Pons (tissue), 1 donor: ENCODE measurements around the gene FAM83G.

Source experiments
- DNase-seq: peaks from one replicate; pipeline ENCODE4 v3.0.0-alpha.2; 2016; ENCODE audit warnings: low spot score

FAM83G gene

DNA sequence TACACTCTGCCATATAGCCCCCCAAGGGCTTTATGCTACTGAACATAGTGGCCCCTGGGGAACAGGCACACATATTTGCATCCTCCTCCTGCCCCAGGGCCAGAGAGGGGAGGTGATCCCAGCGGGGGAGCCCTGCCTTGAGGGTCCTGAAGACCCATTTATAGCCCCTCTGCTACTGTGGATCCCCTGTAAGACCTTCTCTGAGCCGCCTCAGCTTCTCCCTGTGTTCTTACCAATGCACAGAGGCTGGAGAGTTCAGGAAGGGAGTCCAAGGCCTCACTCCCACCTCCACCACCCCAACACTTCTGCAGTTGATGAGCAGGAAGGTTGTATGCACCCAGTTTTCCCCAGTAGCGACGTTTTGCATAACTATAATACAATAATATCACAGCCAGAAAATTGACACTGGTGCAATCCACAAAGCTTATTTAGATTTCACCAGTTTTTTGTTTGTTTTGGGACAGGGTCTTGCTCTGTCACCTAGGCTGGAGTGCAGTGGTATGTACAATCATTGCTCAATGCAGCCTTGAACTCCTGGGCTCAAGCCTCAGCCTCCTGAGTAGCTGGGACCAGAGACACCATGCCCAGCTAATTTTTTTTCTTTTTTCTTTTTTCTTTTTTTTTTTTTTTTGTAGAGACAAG lies 1.3 kb upstream of the FAM83G start:
- DNase-seq = no peak

DNA sequence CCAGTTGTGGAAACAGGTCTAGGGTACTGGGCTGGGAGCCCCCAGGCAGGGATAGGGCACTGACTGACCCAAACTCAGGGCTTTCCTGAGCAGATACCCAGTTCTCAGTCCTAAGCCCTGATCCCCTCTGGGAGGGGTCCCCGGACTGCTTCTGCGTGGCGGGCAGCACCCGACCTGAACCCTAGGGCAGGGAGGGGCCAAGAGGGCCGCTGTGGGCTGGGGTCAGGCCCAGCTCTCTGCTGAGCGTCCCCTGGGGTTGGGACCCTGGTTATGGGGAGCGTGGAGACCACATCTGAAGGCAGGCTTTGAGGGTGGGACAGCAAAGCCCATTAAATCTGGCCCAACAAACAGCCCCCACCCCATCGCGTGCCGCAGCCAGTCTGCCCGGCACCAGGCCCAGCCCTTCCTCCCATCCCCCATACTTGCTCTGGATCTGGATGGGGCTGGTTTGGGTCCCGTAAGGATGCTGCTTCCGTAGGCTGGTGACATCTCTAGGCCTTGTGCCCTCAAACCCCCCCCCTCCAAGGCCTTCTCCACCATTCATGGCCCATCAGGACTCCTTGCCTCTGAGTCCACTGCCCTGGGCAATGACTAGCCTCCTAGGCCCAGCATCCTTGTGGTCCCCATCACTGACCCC lies 691 bp upstream of the FAM83G start:
- no peak for DNase-seq

DNA sequence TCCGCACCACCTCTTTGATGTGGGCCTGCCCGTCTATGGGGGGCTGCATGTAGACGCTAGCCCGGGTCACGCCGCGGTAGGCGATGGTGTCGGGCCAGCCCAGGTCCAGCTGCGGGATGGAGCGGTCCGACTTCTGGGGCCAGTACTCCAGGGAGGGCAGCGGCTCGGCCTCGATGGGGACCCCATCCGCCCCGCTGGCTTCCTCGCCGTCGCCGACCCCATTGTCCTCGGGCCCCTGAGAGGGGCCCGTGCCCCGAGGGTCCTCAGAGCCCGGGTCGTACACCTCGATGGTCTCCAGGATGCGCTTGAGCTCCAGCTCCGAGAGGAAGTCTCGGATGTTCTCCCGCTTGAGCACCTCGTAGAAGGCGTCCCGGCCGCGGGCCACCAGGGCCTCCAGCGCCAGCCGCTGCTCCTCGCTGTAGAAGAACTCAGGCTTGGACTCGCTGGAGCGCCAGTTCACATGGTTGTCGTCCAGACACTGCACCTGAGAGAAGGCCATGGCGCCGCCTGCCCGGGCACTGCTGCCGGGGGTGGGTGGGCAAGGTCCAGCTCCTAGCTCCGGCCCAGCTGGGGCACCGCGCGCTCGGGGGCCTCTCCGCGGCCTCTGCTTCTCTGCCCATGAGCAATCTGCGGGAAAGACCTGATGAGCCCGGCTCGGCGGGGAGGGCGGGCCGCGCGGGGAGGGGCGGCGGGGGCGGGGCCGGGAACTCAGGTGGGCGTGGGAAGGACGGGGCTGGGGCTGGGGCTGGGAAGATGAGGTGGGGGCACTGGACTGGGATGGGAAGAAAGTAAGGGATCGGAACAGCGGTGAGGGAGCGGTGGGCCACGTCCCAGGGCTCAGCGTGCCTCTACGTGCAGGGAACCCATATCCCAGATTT lies 782 bp downstream of the FAM83G start:
- no peak for DNase-seq

DNA sequence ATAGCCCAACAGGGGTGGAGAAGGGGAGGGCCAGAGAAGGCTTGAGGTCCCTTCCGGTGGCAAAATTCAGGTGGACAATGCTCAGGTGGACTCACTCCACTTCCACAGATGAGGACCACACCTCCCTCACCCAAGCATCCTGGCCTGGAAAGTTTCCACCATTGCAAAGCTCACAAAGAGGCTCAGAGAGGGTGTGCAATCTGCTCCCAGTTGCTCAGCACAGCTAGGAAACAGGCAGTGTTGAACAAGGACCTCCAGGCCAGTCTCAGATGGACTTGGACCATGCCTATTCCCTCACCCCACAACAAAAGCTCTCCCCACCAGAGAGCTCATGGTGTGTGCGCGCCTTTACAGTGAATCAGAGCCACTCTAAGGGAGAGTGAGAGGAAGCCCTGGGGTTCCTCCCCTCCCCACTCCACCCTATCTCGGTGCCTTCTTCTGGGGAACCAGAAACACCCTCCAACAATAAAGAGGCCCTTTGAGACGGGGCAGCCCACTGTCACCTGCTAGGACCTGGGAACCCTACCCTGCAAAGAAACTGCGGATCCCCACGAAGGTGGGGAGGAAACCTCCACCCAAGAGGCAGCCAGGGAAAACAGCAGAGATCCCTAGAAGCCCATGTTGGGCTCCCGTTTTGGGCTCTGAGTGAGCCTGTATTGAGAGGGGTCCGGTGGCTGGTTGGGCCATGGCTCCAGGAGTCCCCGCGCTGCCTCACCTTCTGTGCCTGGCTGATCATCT lies 1.6 kb downstream of the FAM83G start:
- DNase-seq = no peak

DNA sequence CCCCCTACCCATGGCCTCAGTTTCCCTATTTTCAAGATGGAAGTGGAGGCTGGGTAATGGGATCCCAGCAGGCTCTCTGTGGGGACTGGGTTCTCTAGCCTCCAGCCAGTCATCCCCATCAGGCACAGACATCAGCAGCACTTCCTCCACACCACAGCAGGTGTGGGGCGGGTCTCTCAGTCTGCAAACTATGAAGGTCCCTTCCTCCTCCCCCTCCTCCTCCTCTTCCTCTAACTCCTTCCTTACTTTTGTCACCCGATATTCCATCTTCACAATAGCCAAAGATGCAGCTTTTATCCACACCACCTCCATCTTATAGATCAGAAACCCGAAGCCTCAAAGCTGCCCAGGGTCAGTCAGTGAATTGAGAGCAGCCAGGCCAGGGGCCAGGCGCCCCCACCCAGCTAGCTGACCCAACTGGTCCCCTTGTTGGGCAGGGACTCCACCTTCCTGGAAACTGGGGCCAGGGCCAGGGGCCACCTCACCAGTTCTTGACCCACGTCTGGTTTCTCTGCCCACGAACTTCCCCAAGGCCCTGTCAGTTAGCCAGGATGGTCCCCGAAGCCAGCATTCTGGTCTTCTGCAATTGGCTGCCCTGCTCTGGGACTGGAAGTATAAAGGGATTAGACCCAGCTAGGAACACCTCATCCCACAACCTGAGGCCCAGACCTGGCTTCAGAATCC lies 2.5 kb downstream of the FAM83G start:
- no peak for DNase-seq

DNA sequence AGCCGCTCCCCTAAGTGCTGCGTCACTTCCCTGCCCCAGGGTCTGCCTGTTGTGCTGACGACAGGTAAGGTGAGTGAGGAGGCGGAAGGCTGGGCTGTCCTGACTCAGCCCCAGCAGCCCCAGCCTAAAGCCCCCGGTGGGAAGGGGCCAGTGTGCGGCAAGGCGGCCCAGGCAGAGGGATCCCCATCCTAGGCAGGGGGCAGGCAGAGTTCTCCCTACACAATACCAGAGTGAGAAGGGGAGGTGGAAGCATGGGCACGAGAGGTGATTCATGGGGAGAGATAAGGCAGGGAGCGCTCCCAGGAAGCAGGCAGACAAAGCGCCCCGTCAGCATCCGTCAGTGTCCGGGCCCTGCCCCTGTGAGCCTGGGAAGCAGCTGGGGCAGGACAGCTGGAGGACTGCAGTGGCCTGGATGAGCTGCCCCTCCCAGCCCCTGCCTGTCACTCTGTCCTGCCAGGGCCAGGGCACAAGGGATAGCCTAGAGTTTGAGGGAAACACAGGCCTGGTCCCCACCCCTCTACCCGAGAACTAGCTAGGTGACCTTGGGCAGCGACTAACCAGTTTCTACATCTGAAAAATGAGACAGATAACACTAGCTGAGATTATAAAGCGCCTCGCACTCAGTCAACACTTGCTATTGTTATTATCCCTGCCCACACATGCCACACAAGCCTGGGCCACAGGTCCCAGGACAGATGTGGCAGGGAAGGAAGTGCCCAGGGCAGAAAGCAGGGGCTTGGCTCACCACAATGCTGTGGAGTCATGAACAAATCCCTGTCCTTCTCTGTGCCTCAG lies 3.8 kb downstream of the FAM83G start:
- DNase-seq = no peak

DNA sequence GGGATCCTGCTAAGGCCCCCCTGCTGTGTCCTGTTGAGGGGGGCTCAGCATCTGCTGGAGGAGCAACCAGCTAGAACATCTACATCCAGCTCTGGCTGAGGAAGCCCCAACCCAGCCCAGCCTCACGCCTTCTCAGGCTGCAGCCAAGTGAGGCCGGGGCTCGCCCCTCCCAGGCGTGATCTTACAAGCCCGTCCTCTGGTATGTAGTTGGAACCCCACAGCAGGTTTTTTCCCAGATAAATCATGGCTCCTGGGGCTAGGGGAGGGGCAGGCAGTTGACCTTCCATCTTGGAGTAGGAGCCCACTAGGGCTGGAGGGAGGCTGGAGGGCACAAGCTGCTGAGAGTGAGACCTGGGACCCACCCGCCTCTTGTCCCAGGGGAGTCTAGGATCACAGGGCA lies 4.7 kb downstream of the FAM83G start:
- no peak for DNase-seq

DNA sequence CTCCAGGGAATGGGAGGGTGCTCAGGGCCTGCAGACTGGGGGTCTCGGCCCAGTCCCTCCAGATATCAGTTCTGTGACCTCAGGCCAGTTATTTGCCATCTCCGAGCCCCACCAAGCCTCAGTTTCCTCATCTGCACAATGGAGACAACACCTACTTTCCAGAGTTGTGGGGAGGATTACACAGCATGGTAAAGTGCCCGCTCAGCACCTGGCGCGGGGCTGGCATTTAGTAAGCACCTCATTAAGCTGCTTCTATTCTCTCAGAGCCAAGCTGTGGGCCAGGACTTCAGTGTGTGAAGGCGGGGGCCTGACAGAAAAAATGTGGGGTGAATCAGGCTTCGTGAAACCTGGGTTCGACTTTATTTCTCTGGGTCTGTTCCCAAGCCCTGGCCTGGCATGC lies 5.2 kb downstream of the FAM83G start:
- no peak for DNase-seq

DNA sequence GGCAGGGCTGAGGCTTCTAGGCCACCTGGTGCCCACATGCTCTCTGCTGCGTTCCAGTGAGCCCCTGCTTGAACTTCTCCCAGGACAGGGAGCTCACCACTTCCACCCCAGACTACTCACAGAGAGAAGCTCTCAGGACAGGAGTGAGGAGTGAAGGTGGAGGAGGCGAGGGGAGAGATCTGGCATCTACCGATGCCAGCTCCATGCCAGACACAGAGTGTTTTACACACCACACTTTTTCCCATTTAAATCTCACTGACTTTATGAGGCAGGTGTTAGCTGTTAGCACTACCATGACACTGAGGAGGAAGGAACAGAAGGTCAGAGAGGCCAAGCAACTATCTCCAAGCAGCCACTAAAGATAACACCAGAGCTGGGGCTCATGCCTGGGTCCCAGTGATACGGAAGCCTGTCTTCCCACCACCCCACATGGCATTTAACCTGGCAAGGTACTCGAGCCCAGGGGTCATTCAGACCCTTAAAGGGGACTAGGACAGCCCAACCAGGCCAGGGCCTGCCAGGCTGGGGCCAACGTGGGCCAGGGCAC lies 6.8 kb downstream of the FAM83G start:
- no peak for DNase-seq

DNA sequence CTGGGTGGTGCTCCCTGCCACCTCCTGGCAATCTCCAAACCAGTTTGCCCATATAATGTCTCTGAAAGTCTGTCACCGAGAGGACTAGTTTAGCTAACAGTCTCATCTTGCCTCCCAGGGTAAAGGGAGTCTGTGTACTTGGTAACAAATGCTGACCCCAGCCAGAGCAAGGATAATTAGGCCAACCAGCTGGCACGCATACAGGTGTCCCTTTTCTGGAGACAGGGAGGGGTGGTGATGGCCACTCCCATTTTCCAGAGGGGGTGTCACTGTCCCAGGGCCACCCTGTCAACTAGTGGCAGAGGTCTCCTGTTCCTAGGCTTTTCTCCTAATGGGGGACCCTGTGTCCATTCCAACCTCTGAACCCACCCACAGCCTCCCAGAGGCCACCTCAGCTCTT lies 8.1 kb downstream of the FAM83G start:
- DNase-seq = no peak

DNA sequence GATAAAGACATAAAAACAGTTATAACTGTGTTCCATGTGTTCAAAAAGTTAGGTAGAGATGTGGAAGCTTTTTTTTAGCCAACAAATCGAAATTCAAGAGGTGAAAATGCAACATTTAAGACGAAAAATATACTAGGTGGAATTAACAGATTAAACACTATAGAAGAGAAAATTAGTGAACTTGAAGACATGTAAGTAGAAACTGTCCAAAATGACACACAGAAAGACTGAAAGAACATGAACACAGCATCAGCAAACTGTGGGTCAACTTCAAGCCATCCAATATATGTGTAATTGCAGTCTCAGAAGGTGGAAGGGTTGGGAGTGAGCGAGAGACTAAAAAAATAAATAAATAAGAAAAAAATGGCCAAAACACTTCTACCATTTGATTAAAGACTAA lies 9.3 kb downstream of the FAM83G start:
- DNase-seq = no peak

DNA sequence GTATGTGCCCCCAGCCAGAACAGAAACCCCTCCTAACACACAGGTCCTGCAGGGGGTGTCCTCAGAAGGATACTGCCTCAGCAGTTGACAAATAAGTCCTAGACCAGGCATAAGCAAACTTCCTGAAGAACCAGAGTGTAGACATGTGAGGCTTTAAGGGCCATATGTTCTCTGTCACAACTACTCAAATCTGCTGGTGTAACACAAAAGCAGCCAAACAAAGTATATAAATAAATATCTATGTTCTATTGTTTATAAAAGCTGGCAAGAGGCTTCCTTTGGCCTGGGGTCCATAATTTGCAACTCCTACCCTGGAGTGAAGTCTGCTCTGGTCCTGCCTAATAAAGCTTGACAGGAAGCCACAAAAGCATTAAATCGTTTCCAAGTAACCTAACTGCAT lies 9.9 kb downstream of the FAM83G start:
- DNase-seq = no peak

DNA sequence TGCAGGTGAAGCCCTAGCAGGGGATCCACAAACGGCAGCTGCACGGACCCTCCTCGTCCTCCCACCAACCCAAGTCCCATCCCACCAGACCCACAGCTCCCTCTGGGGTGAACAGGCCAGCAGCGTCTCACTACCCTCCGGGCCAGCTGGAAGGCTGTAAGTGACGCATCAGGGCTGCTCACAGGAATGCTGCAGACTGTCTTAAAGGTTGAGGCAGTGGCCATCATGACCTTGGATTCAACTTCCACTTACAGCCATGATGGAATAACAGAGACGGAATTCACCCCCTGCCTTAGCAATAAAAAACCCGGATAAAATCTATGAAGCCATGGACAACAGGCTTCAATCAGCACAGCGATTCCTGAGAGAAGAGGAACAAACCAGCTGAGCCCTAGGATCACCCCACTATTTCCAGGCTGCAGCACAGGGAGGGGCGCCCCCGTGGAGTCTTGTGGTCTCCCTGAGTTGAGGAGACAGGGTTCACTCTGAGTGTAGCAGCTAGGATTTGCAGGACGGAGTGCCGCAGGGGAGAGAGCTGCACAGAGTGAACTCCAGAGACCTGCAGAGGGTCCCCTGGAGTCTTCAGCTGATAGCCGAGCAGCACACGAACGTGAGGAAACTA lies 10.5 kb downstream of the FAM83G start:
- DNase-seq = no peak

DNA sequence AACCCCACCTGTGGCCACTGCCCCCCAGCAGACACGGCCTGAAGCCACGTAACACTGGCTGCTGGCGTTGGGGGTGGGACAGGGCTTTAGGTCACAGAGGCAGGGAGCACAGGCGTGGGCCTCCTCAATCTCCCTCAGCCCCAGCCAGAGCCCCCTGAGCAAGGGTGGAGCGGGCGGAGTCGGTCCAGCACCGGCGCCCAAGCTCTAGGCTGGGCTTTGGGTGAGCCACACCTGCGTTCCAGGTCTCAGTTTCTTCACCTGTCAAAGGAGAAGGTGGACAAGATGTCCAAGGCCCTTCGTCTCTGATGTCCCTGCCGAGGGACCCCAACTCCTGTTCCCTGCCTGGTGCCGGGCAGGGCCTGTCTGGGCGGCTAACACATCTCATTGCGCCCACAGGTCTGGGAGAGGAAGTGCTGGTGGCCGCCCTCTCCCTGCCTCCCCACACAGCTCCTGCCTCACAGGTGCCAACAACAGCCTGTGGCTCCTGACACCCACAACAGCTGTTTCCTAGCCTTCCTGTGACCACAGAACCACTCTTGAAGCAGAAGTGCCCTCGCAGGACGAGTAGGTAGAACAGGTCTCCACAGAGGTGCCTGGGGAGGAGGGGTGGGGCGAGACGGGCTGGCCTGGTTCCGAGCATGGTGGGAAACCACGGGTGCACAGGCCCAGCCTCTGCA lies 12.0 kb downstream of the FAM83G start:
- no peak for DNase-seq

DNA sequence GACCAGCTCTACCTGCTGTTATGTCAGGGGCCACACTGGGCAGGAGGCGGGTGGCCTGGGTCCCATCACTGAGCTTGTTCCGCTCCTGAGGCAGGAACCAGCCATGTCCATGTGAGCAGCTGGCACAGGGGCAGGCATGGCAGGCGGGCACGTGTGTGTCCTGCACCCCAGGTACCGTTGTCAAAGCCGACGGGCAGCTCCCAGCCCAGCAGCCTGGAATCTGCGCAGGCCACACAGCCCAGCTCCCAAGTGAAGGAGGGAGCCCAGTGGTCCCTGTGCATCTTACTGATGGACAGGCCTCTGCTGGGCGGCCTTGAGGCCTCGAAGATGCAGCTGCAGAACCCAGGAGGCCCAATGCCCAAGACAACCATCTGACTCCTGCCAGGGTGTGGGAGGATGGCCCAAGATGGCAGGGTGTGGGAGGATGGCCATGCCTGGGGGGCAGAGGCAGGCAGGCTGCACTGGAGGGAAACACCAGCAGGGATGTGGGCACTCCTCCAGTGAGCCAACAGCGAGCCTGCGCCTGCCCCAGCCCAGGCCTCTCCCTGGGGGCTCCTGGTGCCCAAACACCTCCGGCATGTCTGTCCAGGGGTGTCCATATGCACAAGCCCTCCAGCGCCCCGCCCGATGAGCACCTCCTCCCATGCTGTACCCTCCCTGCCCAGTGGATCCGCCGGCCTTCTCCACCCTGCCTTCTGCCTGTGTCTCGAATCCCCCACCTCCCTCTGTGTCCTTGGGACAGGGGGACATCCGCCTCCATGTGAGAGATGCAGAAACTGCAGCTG lies 12.8 kb downstream of the FAM83G start:
- DNase-seq = no peak

DNA sequence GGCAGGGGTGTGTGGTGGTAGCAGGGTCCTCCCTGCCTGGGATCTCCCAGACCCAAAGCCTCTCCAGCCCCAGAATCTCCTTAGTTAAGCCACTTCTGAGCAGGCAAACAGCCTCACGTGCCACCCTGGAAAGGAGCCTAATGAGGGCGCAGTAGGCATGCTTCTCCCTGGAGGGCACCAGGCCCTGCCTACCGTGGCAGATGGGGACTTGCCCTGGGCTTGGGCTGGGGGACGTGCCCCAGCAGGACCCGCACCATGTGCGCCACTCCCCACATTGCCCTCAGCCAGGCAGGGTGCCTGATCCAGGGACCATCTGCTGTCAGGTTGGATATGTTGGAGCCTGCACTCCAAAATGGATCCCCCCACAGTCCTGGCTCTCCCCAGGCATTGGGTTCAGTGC lies 14.2 kb downstream of the FAM83G start:
- DNase-seq = no peak

DNA sequence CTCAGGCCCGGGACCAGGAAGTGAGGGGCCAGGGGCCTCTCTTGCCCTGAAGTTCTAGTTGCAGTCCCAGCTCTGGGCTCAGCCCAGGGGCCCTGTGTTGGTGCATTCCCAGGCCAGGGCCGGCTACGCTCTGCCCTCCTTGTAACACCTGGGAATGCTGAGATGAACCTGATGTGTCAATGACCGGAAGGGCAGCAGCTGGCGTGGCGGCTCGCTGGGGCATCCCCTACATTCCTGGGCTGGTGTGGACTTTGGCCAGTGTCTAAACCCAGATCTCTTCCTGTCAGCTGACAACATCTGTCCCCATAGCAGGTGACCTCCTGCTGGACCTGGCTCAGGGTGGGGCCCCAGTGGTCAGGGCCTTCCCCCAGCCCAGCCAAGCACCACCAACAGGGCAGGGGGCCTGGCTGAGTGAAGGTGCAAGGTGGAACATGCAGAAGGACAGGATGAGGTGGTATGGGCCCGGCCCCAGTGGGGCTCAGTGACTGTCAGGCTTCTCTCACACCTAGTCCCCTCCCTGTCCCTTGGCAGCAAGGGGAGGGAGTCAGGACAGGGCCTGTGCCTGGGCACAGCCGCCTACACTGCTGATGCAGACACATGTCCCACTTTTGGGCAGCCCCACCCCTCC lies 15.9 kb downstream of the FAM83G start:
- DNase-seq = no peak

DNA sequence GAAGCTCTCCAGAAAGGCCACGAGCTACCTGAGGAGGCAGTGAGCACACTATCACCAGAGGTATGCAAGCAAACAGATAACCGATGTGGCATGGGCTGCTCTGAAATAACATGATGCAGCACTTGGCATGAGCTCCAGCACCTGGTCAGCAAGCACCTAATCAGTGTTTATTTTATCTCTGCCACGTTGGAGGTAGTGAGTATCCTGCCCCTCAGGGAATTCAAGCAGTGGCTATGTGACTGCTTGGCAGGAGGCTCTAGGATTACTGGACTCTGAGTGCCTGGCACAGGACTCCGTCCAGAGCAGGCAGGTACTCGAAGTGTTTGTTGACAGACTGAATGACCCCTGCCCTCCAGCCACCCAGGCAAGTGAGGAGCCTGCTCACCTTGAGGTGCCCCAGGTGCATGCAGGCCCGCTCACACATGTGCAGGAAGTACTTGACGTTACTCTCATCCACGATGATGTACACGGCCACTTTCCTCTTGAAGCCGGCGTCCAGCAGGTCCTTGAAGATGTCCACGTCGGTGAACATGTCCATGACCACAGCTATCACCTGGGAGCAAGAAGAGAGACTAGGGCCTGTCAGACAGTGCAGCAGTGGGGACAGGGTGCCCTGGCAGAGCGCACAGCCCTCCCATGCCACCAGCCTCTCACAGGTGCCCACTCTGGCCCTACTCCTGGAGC lies 16.6 kb downstream of the FAM83G start:
- no peak for DNase-seq
